ENCODE results near the gene MERTK.
A peak's percentile ranks its signal among the peaks of the same experiment; 100 is the strongest.
"Not testable (repeated sequence)": the region's sequence is repeated elsewhere in the genome, so short reads cannot be mapped to it uniquely, and the experiment has no call there.

MERTK gene

DNA sequence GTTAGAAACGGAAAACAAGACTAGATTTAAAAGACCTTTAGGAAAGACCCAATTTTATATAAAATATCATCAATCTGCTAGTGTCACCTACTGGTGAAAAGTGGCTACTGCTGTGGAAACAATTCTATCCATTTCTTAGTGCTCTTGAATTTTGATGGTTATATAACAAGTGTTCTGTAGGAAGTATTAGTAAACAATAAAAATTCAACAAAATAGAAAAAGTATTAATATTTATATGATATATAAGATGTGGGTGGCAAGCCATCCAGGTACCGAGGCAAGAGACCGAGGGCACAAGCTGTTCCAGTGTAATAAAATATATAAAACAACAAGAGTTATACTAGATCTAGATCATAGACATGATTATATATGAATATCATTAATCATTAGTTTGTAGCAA, 150.5 kb downstream of the MERTK start:
- peak; percentile 22 for DNase-seq

DNA sequence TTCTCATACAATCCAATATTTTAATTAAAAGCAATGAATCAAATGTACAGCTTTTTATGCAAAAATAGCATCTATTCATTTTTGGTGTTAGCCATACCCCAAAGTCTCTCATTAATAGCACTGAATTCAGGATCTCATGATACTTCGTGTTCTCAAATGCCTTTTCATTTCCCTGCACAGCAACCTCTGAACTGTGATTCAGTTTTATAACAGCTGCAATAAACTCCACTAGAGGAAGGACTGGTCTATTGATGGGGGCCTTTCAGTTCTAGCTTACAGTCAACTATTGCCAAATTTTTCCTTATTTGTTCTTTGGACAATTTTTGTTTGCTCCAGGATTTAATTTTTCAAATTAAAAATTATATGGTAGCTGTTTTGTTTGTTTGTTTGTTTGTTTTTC, 151.9 kb downstream of the MERTK start:
- DNase-seq = no peak

DNA sequence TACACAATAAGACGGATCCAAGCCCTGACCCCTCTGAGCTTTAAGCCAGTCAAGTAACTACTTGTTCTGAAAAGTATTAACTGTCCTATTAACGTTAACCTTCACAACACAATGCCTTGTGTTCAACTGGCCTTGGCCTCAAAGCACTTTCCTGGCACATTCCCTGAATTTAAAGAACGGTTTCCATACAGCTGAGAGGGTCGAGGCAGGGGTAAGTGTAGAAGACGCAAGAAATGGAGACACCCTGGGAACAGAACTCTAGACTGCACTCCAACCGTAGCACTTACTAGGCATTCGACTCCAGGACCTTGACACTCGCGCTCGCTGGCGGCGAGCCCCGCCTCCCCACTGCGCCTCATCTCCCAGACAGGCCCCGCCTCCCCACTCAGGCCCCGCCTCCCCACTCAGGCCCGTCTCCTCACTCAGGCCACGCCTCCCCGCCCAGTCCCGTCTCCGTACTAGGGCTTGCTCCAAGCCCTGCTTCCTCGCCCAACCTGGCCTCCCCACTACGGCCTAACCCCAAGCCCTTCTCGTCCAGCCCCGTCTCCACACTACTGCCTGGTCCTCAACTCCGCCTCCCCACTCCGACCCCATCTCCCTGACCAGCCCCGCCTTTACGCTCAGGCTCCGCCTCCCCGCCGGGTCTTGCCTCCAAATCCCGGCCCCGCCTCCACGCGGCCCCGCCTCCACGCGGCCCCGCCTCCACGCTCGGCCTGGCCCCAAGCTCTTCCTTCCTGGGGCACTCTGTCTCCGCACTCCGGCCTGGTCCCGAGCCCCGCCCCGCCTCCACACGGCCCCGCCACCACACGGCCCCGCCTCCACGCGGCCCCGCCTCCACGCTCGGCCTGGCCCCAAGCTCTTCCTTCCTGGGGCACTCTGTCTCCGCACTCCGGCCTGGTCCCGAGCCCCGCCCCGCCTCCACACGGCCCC, 155.8 kb downstream of the MERTK start:
- DNase-seq = peak; percentile 98

DNA sequence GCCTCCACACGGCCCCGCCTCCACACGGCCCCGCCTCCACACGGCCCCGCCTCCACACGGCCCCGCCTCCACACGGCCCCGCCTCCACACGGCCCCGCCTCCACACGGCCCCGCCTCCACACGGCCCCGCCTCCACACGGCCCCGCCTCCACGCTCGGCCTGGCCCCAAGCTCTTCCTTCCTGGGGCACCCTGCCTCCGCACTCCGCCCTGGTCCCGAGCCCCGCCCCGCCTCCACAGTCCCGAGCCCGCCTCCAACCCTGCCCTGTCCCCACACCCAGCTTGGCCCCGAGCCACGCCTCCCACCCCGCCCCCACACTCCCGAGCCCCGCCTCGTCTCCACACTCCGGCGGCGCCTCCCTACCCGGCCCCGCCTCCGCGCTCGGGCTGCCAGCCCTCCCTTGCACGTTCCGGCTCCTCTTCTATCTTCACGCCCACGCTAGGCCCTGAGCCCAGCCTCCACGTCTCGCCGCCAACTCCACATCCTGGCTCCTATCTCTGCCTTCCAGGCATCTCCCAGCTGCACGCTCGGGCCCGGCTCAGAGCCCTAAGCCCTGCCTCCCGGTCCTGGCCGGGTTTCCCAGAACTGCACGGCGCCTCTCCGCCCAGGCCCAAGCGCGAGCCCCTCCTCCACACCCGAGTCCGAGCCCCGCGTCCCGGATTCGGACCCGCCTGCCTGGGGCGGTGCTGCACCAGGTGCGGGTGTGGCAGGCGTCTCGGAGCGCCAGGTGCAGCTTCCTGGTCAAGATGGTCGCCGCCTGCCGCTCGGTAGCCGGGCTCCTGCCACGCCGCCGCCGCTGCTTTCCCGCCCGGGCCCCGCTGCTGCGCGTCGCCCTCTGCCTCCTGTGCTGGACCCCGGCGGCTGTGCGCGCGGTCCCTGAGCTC, 156.7 kb downstream of the MERTK start, which contains the start of gene TMEM87B:
Gene TMEM87B, plus strand, starts transcription at position 423 of the 883 bp plus-strand sequence. Its CDS starts 323 bp downstream, at position 746.
- peak; percentile 98 for DNase-seq

DNA sequence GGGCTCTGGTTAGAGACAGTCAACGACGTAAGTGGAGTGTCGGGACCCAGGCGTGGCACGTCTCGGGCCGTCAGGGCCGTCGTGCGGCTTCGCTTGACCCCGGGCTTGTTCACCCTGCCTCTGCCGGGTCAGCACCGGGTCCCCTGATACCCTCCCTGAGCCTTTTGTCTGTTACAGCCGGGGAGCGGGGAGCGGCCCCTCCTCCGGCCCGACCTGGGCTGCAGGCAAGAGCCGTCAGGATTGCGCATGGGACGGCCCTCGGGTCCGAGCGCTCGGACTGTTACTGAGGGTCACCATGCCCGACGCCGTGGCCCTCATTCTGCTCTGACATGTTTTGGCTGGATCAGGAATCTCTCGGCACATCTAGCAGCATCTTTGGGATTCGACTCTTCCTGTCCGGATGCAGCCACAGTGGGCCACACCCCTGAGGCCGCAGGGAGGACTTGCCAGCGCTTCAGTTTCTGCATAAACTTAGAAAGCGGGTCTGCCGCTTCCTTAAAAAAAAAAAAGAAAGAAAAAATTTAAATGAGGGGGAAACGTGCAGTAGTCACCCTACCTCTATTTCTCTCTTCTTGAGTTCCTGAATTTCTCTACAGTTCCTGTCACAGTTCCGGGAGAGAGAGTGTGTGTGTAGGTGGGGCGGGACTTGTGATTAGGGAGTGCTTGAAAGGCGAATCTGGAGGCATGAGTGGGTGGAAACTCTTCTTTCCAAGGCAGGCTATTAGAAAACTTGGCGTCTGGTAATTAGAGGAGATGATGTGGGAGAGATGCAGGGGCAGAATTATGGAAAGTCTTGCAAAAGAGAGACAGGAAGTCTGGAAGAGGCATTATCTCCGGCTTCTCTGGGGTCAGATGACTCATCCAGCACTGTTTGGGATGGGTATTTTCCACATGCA, 157.6 kb downstream of the MERTK start:
- DNase-seq = peak; percentile 53

DNA sequence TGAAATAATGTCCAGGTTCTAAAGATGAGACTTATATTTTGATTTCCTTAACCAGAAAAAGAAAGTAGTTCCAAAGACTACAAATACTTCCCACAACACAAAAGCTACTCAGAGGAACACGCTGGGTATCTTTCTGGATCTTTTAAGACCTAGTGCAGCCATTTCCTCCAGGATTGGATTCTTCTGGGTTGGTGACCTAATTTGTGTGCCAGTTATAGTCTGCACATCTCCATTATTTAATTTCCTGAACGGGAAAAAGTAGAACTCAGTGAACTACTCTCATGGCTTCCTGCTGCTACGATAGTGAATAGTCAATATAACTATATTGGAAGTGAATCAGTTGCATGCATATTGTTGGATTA, 158.2 kb downstream of the MERTK start:
- no peak for DNase-seq

DNA sequence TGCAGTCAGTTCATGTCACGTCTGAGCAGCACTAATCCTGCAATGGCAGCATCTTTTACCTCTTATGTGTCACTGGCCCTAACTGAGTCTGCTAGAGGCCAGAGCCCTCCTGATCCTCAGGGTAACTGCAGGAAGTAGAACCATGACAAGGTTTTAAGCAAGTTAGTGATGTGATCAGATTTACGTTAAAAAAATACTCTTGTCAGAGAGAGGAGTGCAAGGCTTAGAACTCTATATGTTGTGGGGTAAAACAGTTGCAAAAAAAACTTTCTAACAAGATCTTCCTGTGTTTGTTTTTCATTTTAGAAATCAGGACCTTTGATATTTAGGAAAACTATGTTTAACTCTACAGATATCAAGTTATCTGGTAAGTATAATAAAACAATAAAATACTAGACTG, 161.3 kb downstream of the MERTK start:
- no peak for DNase-seq

DNA sequence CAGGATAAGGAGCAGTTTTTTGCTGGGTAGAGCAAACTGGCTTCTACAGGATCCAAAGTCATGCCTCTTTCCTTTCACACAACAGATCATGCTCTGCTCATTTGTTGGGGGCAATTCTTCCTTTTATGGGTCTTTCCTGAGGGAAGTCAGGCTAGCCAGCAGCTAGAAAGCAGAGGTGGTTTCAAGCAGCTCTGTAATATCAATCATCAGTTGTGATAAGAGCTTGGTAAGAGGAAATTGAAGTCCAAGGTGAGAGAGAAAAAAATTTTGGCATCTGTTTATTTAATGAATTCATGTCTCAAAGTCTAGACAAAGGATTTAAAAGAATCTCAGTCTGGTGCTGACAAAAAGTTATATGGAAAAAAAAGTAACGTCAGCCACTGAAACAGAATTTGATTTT, 162.9 kb downstream of the MERTK start:
- DNase-seq = no peak

DNA sequence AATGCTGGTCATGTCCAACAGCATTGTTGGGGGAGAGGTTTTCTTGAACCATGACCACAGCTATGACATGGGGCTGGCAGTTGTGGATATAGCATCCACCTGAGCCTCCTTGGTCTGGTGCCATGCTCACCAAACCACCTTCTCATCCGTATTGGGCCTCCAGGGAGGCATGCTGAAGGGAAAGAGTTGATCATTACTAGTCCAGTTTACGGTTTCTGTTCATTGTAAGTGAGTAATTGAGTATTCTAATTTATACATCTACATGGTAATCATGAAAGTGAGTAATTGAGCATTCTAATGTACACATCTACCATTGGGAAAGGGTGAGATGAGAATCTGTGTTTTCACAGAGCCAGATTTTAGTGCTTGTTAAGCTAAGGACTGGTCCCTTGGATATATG, 163.4 kb downstream of the MERTK start:
- DNase-seq = peak; percentile 51

DNA sequence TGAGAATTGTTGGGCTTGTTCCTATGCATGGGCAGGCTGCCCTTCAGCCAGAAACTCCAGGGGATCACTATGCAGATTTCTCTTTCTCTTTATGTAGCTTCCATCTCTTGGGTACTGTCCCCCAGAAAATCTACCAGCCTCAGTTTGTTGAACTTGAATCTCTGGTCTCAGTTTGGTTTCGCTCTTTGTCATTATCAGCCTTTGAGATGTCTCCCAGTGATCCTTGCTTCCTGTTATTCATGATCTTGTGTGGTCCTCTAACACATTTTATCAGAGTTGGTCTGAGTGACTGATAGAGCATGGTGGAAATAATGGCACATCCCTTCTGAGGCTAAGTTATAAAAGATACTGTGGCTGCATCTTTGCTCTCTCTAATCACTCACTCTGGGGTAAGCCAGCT, 164.5 kb downstream of the MERTK start:
- no peak for DNase-seq

DNA sequence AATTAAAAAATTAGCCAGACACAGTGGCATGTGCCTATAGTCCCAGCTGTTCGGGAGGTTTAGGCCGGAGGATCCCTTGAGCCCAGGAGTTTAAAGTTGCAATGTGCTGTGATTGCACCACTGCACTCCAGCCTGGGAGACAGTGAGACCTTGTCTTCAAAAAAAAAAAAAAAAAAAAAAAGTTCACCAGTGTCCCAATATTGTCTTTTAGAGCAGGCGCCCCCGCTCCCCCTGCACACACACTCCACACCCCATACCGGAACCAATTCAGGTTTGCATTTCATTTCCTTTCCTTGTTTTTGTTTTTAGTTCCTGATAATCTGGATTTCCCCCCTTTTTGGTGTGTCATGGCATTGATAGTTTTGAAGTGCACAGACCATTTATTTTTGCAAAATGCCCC, 167.1 kb downstream of the MERTK start:
- DNase-seq = no peak

DNA sequence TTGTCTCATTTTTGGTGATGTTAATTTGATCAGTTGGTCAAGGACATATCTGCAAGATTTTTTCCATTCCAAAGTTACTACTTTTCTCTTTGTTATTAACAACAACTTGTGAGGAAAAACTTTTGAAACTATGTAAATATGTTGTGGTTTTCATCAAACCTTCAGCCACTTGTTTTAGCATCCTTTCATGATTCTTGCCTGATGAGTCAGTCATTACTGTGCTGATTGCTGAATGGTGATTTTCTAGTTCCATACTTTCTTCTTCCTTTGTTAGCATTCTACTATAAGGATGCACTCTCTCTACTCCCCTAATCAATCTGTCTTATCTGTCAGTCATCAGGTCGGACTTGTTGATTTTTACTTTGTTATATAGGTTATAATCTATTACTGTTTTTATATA, 167.6 kb downstream of the MERTK start:
- no peak for DNase-seq

DNA sequence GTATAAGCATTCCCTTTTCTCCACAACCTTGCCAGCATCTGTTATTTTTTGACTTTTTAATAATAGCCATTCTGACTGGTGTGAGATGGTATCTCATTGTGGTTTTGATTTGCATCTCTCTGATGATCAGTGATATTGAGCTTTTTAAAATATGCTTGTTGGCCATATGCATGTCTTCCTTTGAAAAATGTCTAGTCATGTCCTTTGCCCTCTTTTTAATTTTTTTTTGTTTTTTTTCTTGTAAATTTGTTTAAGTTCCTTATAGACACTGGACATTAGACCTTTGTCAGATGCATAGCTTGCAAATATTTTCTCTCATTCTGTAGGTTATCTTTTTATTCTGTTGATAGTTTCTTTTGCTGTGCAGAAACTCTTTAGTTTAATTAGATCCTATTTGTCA, 171.4 kb downstream of the MERTK start:
- not testable (repeated sequence) for DNase-seq

DNA sequence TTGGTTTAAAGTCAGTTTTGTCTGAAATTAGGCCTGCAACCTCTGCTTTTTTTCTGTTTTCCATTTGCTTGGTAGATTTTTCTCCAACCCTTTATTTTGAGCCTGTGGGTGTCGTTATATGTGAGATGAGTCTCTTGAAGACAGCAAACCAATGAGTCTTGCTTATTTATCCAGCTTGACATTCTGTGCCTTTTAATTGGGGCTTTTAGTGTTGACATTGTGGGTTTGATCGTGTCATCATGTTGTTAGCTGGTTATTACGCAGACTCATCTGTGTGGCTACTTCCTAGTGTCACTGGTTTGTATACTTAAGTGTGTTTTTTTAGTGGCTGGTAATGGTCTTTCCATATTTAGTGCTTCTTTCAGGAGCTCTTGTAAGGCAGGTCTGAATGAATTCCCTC, 175.5 kb downstream of the MERTK start:
- no peak for DNase-seq

DNA sequence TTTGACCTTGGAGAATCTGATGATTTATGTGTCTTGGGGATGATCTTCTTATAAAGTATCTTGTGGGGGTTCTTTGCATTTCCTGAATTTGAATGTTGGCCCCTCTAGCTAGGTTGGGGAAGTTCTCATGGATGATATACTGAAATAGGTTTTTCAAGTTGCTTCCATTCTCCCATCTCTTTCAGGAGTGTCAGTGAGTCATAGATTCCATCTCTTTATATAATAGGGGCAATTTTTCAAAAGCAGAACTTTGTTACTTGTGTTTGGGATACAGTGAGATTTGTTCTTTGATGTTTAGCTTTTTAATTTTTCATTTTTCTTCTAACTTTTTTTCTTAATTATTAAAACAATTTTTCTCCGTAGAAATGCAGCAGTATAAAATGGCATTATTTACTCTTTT, 176.1 kb downstream of the MERTK start:
- no peak for DNase-seq

DNA sequence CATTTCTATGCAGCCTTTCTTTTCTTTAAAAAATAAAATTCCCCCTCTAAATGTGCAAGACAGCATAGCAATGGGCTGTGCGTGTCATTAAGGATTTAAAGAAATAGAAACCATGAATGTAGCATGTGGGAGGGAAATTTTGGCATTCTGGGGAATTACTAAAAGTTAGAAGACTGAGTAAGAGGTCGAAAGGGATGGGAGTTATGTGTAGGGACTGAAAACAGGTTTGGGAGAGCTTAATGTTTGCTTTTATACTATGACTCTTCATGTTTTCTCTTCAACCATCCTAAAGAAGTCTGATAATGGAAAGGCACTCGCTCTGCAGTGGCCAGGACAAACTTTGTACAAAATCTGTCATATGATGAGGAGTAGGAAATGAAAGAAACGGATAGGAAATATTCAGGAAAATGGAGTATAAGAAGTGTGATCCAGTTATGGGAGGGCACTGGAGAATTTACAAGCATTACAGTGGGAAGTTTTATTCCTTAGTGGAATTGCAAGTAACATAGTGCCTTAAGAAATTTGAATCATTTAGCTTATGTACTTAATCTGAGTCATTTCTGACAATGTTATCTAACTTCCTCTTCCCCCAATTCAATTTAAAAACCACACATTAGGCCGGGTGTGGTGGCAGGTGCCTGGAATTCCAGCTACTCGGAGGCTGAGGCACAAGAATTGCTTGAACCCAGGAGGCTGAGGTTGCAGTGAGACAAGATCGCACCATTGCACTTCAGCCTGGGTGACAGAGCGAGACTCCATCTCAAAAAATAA, 177.3 kb downstream of the MERTK start:
- DNase-seq = no peak

DNA sequence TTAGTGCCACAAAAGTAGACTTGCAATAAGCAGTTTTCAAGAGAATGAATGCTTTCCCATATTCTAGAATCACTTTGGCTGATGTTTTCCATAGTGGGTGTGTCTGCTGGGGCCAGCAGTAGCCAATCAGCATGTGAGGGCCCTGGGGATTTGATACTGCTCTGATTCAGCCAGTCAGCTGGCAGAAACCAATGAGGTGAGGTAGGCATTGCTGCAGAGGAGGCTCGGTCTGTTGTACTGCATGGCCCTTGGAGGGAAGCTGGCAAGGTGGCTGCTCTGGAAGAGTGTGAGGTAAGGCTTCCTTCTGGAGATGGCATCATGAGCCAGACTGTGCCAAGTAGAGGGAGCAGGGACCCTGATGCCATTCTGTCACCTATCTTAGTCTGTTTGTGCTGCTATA, 179.4 kb downstream of the MERTK start:
- DNase-seq = peak; percentile 8

Data from activated CD4-positive, alpha-beta T cell treated with anti-CD3 and anti-CD28 coated beads for 48 hours (primary cell).